OCI-LY3 (cell line): ENCODE measurements around the gene ITGA11.

Experiments used
- CTCF ChIP-seq: fragments of 200-600, 300-600 bp; sonication (generic); IDR thresholded peaks from 2 replicates; pipeline ENCODE4 v1.5.1; 2014; ENCODE audit warnings: antibody characterized with exemption, low read length, low read depth
- EZH2phosphoT487 ChIP-seq: fragments of 200-600 bp; shearing (Covaris generic); IDR thresholded peaks from 2 replicates; pipeline ENCODE4 v1.6.1; 2018; ENCODE audit warnings: antibody characterized with exemption, mixed run types, low read depth

- no peak for TF ChIP-seq CTCF
- no peak for TF ChIP-seq EZH2phosphoT487
Measured at GRCh38 chr15:68364028-68364659, 67.8 kb downstream of the ITGA11 start.
